ENCODE data around the gene JAKMIP1. TPM values are rescaled to one million over a fixed set of nuclear protein-coding genes. Genes with fewer than 3 reads are reported as not detected.

Gene JAKMIP1
- total RNA-seq, 1 experiment from 2014 or later = not detected

DNA sequence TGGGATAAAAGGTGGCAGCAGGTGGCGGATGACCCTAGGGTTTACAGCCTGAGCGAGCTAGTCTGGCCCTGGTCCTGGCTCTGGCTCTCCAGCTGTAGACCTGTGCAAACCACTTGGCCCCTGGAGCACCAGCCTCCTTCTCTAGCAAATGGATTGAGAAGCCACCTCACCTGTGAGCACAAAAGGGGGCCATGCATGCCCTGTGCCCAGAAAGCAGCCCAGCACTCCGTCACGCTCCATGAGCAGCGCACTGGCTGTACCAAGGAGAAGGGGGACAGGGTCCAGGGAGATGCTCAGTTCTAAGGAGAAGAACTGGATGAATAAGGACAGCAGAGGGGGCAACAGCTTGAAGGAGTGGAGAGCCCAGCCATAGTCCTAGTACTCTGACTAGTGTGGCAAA lies 135.2 kb downstream of the JAKMIP1 start:
- no peak for DNase-seq (ENCODE audit: low read depth)

DNA sequence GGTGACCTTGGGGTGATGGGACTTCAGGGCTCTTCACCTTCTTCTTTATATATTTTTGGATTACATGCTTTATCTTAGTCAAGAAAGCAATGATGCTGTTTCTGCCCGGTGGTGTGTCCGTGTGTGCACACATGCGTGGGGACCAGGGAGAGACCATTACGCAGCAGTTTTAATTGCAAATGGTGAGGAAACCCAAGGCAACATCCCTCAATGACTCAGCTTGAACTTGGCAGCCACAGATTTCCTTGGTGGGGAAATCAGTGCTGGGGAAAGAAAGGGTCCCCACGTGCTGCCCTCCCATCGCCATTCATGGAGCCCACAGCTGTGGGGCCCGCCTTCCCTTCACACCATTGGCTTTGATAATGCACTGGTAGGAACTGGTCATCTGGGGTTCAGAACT lies 136.0 kb downstream of the JAKMIP1 start:
- no peak for DNase-seq (ENCODE audit: low read depth)

GRCh38 chr4:6063684-6064083 lies 136.7 kb downstream of the JAKMIP1 start:
- no peak for DNase-seq (ENCODE audit: low read depth)

DNA sequence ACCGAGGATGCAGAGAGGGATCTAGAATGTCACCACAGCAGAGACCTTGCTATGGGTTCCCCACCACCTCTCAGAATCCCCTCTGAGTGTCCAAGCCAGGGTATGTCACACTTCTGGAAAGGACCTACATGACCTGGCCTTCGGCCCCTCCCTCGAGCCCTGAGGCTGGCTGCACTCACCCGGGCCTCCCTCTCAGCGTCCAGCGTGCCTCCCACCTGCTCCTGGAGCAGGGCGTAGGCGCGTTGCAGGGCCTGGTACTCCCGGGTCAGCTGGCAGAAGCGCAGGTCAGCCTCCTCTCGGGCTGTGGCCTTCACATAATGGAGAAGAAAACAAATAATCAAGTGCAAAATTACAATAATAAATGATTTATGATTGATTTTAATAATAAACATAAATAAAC lies 138.2 kb downstream of the JAKMIP1 start:
- DNase-seq (ENCODE audit: low read depth) = no peak

- DNase-seq (ENCODE audit: low read depth) = no peak
These were observed 141.0 kb downstream of the JAKMIP1 start for GRCh38 chr4:6059375-6059805.

DNA sequence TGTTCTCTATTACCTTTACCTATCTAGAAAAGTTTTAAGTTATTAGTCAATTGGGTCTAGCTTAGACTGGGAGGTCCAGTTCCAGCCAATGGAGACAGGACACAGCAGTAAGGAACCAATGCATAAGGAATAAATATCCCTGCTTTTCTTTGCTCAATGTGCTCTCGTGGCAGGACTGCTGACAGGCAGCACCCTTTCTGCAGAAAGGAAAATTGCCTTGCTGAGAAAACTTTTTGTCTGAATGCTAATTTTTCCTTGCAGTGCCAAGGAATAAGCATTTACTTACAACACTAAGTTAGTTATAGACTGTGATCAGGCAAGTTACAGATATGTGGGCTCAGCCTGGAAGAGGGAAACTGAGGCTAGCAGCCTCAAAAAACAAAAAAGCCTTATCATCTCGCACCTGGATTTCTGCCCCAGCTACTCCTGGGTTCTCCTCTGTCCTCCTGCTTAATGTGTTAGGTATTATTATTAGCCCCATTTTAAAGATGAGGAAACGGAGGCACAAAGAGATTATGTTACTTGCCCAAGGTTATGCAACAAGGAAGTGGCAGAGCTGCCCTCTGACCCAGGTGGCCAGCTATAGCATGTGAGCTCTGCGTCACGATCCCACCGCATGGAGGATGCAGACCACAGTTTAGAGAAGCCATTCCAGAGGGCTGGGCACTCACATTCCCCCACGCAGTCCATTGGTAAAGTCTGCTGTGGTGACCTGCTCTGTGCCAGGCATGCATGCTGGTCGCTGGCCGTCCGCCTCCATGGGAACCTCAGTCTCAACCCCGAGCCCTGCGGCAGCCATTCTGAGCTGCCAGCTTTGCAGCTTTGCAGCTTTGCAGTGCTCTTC lies 141.6 kb downstream of the JAKMIP1 start:
- no peak for DNase-seq (ENCODE audit: low read depth)

DNA sequence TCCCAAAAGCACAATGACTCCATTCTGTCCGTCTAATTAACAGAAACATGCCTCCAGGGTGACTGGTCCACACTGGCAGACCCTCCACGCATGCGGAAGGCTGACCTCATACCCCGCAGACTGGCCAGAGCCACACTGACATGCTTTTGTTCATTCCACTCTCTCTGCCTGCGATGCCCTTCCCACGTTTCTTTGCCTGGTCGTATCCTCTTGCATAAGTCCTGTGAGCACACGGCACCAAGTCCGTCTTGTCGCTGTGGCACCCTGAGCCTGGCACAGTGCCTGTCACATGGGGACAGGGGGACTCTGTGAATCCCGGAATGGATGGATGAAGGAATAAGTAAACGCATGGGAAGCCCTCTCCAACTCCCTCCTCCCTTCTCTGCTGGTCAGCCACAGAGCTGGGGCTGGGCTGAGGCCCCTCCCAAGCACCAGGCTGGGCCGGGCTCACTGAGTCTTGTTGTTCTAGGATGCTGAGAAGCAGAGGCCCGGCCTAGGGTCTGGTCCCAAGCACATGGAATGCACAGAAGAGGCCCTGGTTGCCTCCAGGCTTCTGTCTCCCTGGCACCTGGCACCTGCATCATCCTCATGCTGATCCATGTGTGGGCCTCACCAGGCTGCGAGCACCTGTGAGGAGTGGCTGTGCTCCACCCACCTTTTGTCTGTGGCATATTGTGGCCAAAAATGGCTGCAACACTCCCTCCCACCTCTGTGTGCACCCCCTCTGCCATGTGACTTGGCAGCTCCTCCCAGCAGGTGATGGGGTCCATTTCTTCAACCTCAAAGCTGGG lies 143.2 kb downstream of the JAKMIP1 start:
- DNase-seq (ENCODE audit: low read depth) = no peak

- no peak for DNase-seq (ENCODE audit: low read depth)
These were observed 144.9 kb downstream of the JAKMIP1 start for GRCh38 chr4:6055436-6055835.

GRCh38 chr4:6055030-6055429 lies 145.3 kb downstream of the JAKMIP1 start:
- no peak for DNase-seq (ENCODE audit: low read depth)

GRCh38 chr4:6054162-6054922 lies 146.0 kb downstream of the JAKMIP1 start:
- no peak for DNase-seq (ENCODE audit: low read depth)

GRCh38 chr4:6052679-6053078 lies 147.7 kb downstream of the JAKMIP1 start:
- no peak for DNase-seq (ENCODE audit: low read depth)

DNA sequence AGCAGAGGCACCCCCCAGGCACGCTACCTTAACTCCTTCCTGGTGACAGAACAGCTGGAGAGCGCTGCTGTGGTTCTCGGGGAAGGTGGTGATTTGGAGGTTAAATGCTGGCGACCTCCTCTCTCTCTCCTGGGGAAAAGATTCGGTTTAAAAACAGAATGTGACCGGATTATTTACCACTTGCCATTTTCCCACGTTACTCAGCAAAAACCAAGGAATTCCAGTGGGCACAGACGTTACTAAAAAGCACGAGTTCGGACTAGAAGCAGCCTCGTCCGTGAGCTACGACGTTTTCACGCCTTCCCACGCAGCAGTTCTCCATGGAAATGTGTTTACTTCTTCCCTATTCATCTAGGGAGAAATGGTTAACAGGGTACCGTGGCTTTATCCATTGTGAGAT lies 149.8 kb downstream of the JAKMIP1 start:
- DNase-seq (ENCODE audit: low read depth) = no peak

- DNase-seq (ENCODE audit: low read depth) = no peak
These were observed 150.4 kb downstream of the JAKMIP1 start for GRCh38 chr4:6049985-6050384.

DNA sequence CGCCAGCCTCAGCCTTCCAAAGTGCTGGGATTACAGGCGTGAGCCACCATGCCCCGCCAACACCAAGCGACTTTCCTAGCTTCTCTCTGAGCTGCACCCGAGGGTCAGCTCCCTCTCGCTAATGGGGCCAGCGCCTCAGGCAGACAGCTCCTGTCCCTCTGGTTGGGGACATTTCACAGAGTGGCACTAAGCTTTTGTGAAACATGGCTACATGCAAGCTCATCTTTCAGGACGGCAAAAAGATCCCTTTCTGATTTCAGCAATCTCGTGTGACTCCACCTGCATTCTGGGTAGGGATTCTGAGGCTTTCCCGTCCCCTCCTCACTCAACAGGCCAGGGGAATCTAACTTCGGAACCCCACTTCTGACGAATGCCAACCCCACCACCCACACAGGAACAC lies 151.1 kb downstream of the JAKMIP1 start:
- no peak for DNase-seq (ENCODE audit: low read depth)

- DNase-seq (ENCODE audit: low read depth) = no peak
These were observed 151.8 kb downstream of the JAKMIP1 start for GRCh38 chr4:6048537-6048936.

GRCh38 chr4:6047130-6047673 lies 153.1 kb downstream of the JAKMIP1 start:
- DNase-seq (ENCODE audit: low read depth) = no peak

GRCh38 chr4:6046526-6047129 lies 153.7 kb downstream of the JAKMIP1 start:
- no peak for DNase-seq (ENCODE audit: low read depth)

- no peak for DNase-seq (ENCODE audit: low read depth)
These were observed 155.5 kb downstream of the JAKMIP1 start for GRCh38 chr4:6044805-6045204.

DNA sequence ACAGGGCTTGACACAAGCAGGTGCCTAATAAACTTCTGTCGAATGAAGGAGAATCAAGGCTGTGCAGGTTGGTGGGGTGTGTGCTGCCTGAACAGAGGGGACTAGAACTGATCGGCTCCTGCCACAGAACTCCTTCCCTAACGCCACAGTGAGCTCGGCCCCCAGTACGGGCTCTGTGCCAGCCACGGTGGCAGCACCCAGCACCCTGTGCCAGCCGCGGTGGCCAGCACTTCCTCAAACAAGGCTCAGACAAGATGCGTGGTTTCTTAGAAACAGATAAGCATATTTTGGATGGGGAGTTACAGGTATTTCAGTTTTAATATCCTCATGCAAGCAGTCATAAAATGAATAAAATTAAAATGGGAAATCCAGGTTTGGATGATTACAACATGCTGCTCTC lies 156.1 kb downstream of the JAKMIP1 start:
- no peak for DNase-seq (ENCODE audit: low read depth)

DNA sequence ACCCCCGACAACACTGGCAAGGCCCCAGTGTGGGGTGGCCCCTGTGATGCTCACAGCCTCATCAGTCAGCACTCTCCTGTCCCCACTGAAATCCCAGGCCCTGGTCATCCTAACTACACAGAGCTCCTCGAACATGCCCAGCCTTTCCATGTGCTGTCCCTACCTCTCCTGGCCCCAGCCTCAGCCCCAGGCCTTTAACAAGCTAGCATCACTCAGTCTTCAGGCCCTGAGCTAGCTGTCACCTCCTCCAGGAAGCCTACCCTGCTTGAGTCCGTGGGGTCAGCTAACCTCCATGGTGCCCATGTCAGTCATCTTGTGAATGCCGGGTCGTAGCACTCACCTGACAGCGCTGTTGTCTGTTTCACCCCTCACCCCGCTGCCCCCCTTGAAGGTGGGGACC lies 156.5 kb downstream of the JAKMIP1 start:
- no peak for DNase-seq (ENCODE audit: low read depth)

- DNase-seq (ENCODE audit: low read depth) = no peak
These were observed 157.2 kb downstream of the JAKMIP1 start for GRCh38 chr4:6043188-6043587.

Data from RPMI7951 (cell line).